H1 (cell line): Measurements from ENCODE around the gene ITGB4. TPM values are rescaled to one million over a fixed set of nuclear protein-coding genes. Genes with fewer than 3 reads are reported as not detected.
A peak's percentile ranks its signal among the peaks of the same experiment; 100 is the strongest.

Experiments used
- CTCF ChIA-PET: fragments of 300-600 bp; sonication (Branson Sonifier 250); formaldehyde crosslinking; loops from one replicate; lab custom pipeline; 2021; ENCODE audit not compliant: partially characterized antibody; lab: Charles Lee
- POLR2A ChIA-PET: fragments of 300-600 bp; sonication (Branson Sonifier 250); formaldehyde crosslinking; loops from one replicate; lab custom pipeline; 2021; ENCODE audit warnings: inconsistent platforms; ENCODE audit not compliant: partially characterized antibody; lab: Charles Lee
- DNase-seq, 2 experiments: peaks; one replicate each; pipeline versions ENCODE4 v3.0.0 to v3.0.0-alpha.2; 2010 to 2022; ENCODE audit warnings: low spot score in 2 of 2, low read depth in 1 of 2, mixed read lengths in 1 of 2
- FAIRE-seq: peaks from 2 replicates; lab custom pipeline; 2011; peaks lifted over from hg19 to GRCh38; lab: Jason Lieb, UNC
- H2AFZ ChIP-seq: 2 replicates; pipeline ENCODE4 v1.8.1; 2012; ENCODE audit warnings: low read length, inconsistent platforms
- H2AK5ac ChIP-seq: 2 replicates; pipeline ENCODE4 v1.6.1; 2013; ENCODE audit warnings: low read depth, low read length
- H2BK120ac ChIP-seq: replicated peaks from 2 replicates; pipeline ENCODE3; 2013; ENCODE audit warnings: low read depth, low read length, inconsistent platforms
- H2BK12ac ChIP-seq: 2 replicates; pipeline ENCODE4 v1.6.1; 2013; ENCODE audit warnings: low read depth, low read length
- H2BK15ac ChIP-seq: 2 replicates; pipeline ENCODE4 v1.6.1; 2013; ENCODE audit warnings: low read length
- H2BK20ac ChIP-seq: 2 replicates; pipeline ENCODE4 v1.6.1; 2013; ENCODE audit warnings: low read length
- H2BK5ac ChIP-seq: 2 replicates; pipeline ENCODE4 v1.6.1; 2013; ENCODE audit warnings: low read depth, low read length
- H3K14ac ChIP-seq: 2 replicates; pipeline ENCODE4 v1.6.1; 2013; ENCODE audit warnings: inconsistent platforms; ENCODE audit not compliant: insufficient read length
- H3K18ac ChIP-seq: 2 replicates; pipeline ENCODE4 v1.6.1; 2013; ENCODE audit warnings: low read length; ENCODE audit errors: extremely low read depth
- H3K23ac ChIP-seq: 2 replicates; pipeline ENCODE4 v1.6.1; 2013; ENCODE audit warnings: inconsistent platforms; ENCODE audit not compliant: insufficient read length
- H3K23me2 ChIP-seq: 2 replicates; pipeline ENCODE4 v1.6.1; 2013; ENCODE audit warnings: low read depth, low read length
- H3K27ac ChIP-seq: 2 replicates; pipeline ENCODE4 v1.6.1; 2011; ENCODE audit warnings: low read depth, low read length, inconsistent platforms
- H3K27me3 ChIP-seq, 4 experiments: replicated peaks in 1 of 4; 1 replicate in 1 of 4; 2 replicates in 3 of 4; pipeline versions ENCODE4 v1.6.1 to v1.8.1; 2011 to 2013; ENCODE audit warnings: low read length in 3 of 4, mild to moderate bottlenecking in 3 of 4, inconsistent platforms in 2 of 4, mixed read lengths in 2 of 4, moderate library complexity in 1 of 4; ENCODE audit not compliant: control insufficient read depth in 3 of 4, insufficient read depth in 3 of 4; ENCODE audit errors: extremely low read depth in 1 of 4
- H3K36me3 ChIP-seq, 4 experiments: 2 replicates each; pipeline versions ENCODE4 v1.6.1 to v1.8.1; 2011 to 2013; ENCODE audit warnings: mild to moderate bottlenecking in 4 of 4, low read length in 3 of 4, moderate library complexity in 2 of 4, control low read depth in 1 of 4, inconsistent platforms in 1 of 4; ENCODE audit not compliant: insufficient read depth in 4 of 4, control insufficient read depth in 2 of 4
- H3K4ac ChIP-seq: replicated peaks from 2 replicates; pipeline ENCODE3; 2013; ENCODE audit warnings: low read length, low read depth, mixed read lengths, inconsistent platforms; ENCODE audit not compliant: insufficient read length
- H3K4me1 ChIP-seq, 4 experiments: replicated peaks in 1 of 4; 1 replicate in 1 of 4; 2 replicates in 3 of 4; pipeline versions ENCODE4 v1.6.1 to v1.8.1; 2011 to 2013; ENCODE audit warnings: low read length in 3 of 4, inconsistent platforms in 2 of 4, mixed read lengths in 1 of 4; ENCODE audit not compliant: insufficient read depth in 4 of 4, control insufficient read depth in 3 of 4
- H3K4me2 ChIP-seq, 2 experiments: 2 replicates each; pipeline versions ENCODE4 v1.6.1 to v1.8.1; 2011 to 2013; ENCODE audit warnings: low read depth in 2 of 2, low read length in 2 of 2, control low read depth in 1 of 2, inconsistent platforms in 1 of 2, mild to moderate bottlenecking in 1 of 2; ENCODE audit not compliant: insufficient read depth in 1 of 2
- H3K4me3 ChIP-seq, 4 experiments: fragments of 200-600, 300-600 bp in 1 of 4; sonication (generic), shearing (Covaris generic), sonication (Bioruptor Twin) in 1 of 4; 2 replicates each; pipeline versions ENCODE4 v1.5.1 to v1.8.1; 2011 to 2016; ENCODE audit warnings: low read length in 4 of 4, low read depth in 3 of 4, control low read depth in 2 of 4, inconsistent platforms in 2 of 4, mild to moderate bottlenecking in 2 of 4, mixed read lengths in 1 of 4, moderate library complexity in 1 of 4; ENCODE audit not compliant: insufficient read depth in 2 of 4; ENCODE audit errors: extremely low read depth in 1 of 4
- H3K56ac ChIP-seq: replicated peaks from 2 replicates; pipeline ENCODE3; 2013; ENCODE audit warnings: low read depth, mild to moderate bottlenecking, mixed read lengths, low read length, inconsistent platforms; ENCODE audit not compliant: insufficient read length
- H3K79me1 ChIP-seq: 2 replicates; pipeline ENCODE4 v1.6.1; 2013; ENCODE audit warnings: low read depth, low read length, control low read depth
- H3K79me2 ChIP-seq, 2 experiments: 2 replicates each; pipeline versions ENCODE4 v1.6.1 to v1.8.1; 2012 to 2013; ENCODE audit warnings: low read length in 2 of 2, mild to moderate bottlenecking in 2 of 2, inconsistent platforms in 1 of 2; ENCODE audit not compliant: insufficient read depth in 2 of 2, control insufficient read depth in 1 of 2
- H3K9ac ChIP-seq, 4 experiments: replicated peaks in 1 of 4; 1 replicate in 1 of 4; 2 replicates in 3 of 4; pipeline versions ENCODE4 v1.6.1 to v1.8.1; 2011 to 2013; ENCODE audit warnings: low read depth in 3 of 4, low read length in 3 of 4, control low read depth in 2 of 4, mild to moderate bottlenecking in 2 of 4, moderate library complexity in 2 of 4, inconsistent platforms in 1 of 4; ENCODE audit errors: extremely low read depth in 1 of 4
- H3K9me3 ChIP-seq, 2 experiments: 2 replicates each; pipeline versions ENCODE4 v1.6.1 to v1.8.1; 2012 to 2013; ENCODE audit warnings: mild to moderate bottlenecking in 2 of 2, moderate library complexity in 2 of 2, control low read depth in 1 of 2, inconsistent platforms in 1 of 2, low read depth in 1 of 2, low read length in 1 of 2, mixed read lengths in 1 of 2; ENCODE audit not compliant: insufficient read depth in 2 of 2
- H4K20me1 ChIP-seq, 2 experiments: replicated peaks in 1 of 2; 2 replicates each; pipeline versions ENCODE3 to v1.8.1; 2011 to 2013; ENCODE audit warnings: inconsistent platforms in 2 of 2, low read length in 2 of 2, mild to moderate bottlenecking in 1 of 2; ENCODE audit not compliant: insufficient read depth in 2 of 2, control insufficient read depth in 1 of 2
- H4K5ac ChIP-seq: 2 replicates; pipeline ENCODE4 v1.6.1; 2013; ENCODE audit warnings: low read length, low read depth, mixed read lengths, inconsistent platforms; ENCODE audit not compliant: insufficient read length
- H4K8ac ChIP-seq: 2 replicates; pipeline ENCODE4 v1.8.0; 2013; ENCODE audit warnings: mild to moderate bottlenecking, moderate library complexity, low read length, inconsistent platforms; ENCODE audit not compliant: insufficient read depth; ENCODE audit errors: extremely low read depth
- H4K91ac ChIP-seq: replicated peaks from 2 replicates; pipeline ENCODE3; 2013; ENCODE audit warnings: low read length, mixed read lengths, inconsistent platforms; ENCODE audit not compliant: insufficient read length
- CEBPB ChIP-seq: IDR thresholded peaks from 2 replicates; pipeline ENCODE4 v1.6.1; 2012; ENCODE audit warnings: low read depth, low read length
- EGR1 ChIP-seq: IDR thresholded peaks from 2 replicates; pipeline ENCODE4 v1.6.1; 2011; ENCODE audit warnings: low read depth, low read length, borderline replicate concordance
- HDAC6 ChIP-seq: IDR thresholded peaks from one replicate; pipeline ENCODE4 v1.7.1; 2012; ENCODE audit warnings: low read depth, mild to moderate bottlenecking, inconsistent platforms, low read length, moderate library complexity
- NRF1 ChIP-seq: IDR thresholded peaks from 2 replicates; pipeline ENCODE4 v1.6.1; 2011; ENCODE audit warnings: mild to moderate bottlenecking, low read depth, low read length, improper control_type of control experiment
- RNF2 ChIP-seq: fragments of 200-900, 300-1000 bp; sonication (generic); IDR thresholded peaks from 2 replicates; pipeline ENCODE4 v1.7.1; 2016; ENCODE audit warnings: borderline replicate concordance, low read depth, mild to moderate bottlenecking, antibody characterized with exemption, low read length; ENCODE audit not compliant: poor library complexity, severe bottlenecking; ENCODE audit errors: missing control alignments
- SIN3A ChIP-seq, 2 experiments: IDR thresholded peaks in 1 of 2; conservative IDR thresholded peaks in 1 of 2; 2 replicates each; pipeline ENCODE4 v1.6.1; 2011 to 2012; ENCODE audit warnings: low read length in 2 of 2, improper control_type of control experiment in 1 of 2, low read depth in 1 of 2, mild to moderate bottlenecking in 1 of 2
- SP1 ChIP-seq: IDR thresholded peaks from 2 replicates; pipeline ENCODE4 v1.6.1; 2011; ENCODE audit warnings: low read depth, low read length
- ZNF274 ChIP-seq: IDR thresholded peaks from 2 replicates; pipeline ENCODE4 v1.7.0; 2012; ENCODE audit warnings: low read length, borderline replicate concordance; ENCODE audit errors: extremely low read depth
- WGBS, 2 experiments: shearing (Covaris generic) in 1 of 2; methylation state at CpG; one replicate each; pipeline versions ENCODE4 v1.1.6 to v1.1.7; 2013 to 2015; ENCODE audit warnings: low lambda C conversion rate in 2 of 2, mixed read lengths in 2 of 2, inconsistent platforms in 1 of 2, low coverage in 1 of 2, missing lambda C conversion rate in 1 of 2; ENCODE audit not compliant: insufficient replicate concordance in 2 of 2, insufficient coverage in 1 of 2, insufficient read length in 1 of 2; ENCODE audit errors: extremely low coverage in 1 of 2, missing lambda C conversion rate in 1 of 2; 5-methylcytosine and 5-hydroxymethylcytosine counted together
- polyA plus RNA-seq, 7 experiments: library from polyadenylated mRNA; depleted of rRNA in 3 of 7; stranded (reverse) in 5 of 7; unstranded in 2 of 7; fragments of >200 nt in 5 of 7; fragments of 200-250 nt in 2 of 7; gene quantifications; 1 replicate in 5 of 7; 2 replicates in 1 of 7; 4 replicates in 1 of 7; pipeline versions ENCODE4 v1.2.1 to v1.2.3, GENCODE V29; 2011 to 2013; ENCODE audit warnings: missing spikeins in 2 of 7, mixed read lengths in 2 of 7
- total RNA-seq: library from RNA; stranded (reverse); fragmentation: NEBNext Ultra II Directional; extraction: Animal tissue kit (Norgen Biotek cat#: 25700); gene quantifications from 2 replicates; pipeline ENCODE4 v1.2.1, GENCODE V29; 2021
- TF ChIP-seq, protein P1 (sequence below), 3 experiments: IDR thresholded peaks; 1 replicate in 2 of 3; 2 replicates in 1 of 3; pipeline versions ENCODE4 v1.5.1 to v1.6.1; 2011; ENCODE audit warnings: low read length in 3 of 3, mild to moderate bottlenecking in 3 of 3, inconsistent platforms in 2 of 3, low read depth in 1 of 3, moderate library complexity in 1 of 3; ENCODE audit not compliant: insufficient read depth in 1 of 3; ENCODE audit errors: control extremely low read depth in 1 of 3

ITGB4 gene
- total and polyA plus RNA-seq, 2 of the 8 experiments (the other 6 are each of a cell fraction or from before 2014, with no cell fraction given) = 5.2 to 5.6 TPM

DNA sequence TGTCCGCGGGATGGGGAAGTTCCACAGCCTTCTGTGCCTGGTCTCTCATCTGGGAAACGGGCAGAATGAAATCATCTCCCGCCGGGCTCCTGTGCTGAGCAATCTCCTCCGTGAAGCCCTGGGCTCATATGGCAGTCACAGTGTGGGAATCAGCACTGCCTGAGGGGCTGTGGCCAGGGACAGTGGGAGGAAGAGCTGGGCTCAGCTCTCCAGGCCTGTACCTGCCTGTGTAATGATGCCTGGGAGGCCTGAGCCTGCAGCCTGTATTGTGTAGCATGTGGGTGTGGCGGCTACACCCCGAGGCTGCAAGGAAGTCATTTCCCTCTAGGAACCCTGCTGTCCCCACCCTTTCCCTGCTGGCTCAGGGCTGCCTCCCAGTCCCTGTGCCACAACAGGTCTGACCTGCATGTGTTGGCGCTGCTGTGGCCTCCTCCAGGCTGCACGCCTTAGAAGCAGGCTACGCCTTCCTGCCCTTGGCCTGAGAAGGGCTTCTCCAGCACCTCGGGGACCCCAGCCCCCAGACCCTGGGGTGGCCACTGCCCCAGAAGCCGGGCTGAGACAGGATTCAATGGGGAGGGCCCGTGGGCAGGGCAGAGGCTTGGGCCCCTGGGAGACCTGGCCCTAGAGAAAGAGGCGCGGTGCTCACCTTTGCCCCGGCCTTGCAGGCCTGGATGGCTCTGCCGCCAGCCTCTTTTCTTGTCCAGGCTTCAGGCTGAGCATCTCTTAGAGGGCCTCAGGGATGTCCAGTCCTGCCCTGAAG, 2.1 kb downstream of the ITGB4 start:
- POLR2A ChIA-PET = interaction anchor here (1.1 to 1.7 kb wide), 4 partner anchors 30 to 57 kb away, joined by 3 to 6 read pairs (median 3); no protein-coding TSS in a partner anchor
- no peak overlapping the region for H3K9ac ChIP-seq
- H4K91ac ChIP-seq = no peak overlapping the region
- no peaks in the 10 kb centered on the region for H3K9me3 ChIP-seq
- no peak overlapping the region for H4K5ac ChIP-seq
- 0 out of 2 replicates have a peak overlapping the region, but pooled peaks have one; percentile 16 for H4K8ac ChIP-seq
- H3K23me2 ChIP-seq = peaks cover 11% of the 10 kb centered on the region; the same call in 1 of the 2 replicates
- H3K36me3 ChIP-seq = no peaks in the 10 kb centered on the region
- no peak overlapping the region for H2BK20ac ChIP-seq
- DNase-seq = no peak
- FAIRE-seq = no peak
- H3K4me1 ChIP-seq = peaks cover 0 to 8% (median 4%) of the 10 kb centered on the region in 4 experiments; a peak in 4 of 7 replicates
- no peak overlapping the region for H3K18ac ChIP-seq
- no peak overlapping the region for H2BK120ac ChIP-seq
- 94% methylated on average over 17 of the region's 18 CpGs; no CpG with 5 or more reads in 1 of the 2 experiments for WGBS, 2 experiments
- no peak overlapping the region for H3K27ac ChIP-seq
- no peak overlapping the region for H3K4me3 ChIP-seq
- H3K14ac ChIP-seq = no peak overlapping the region
- H3K56ac ChIP-seq = no peak overlapping the region
- CTCF ChIA-PET = interaction anchor here (0.7 to 5.6 kb wide), 7 partner anchors 13 to 618 kb away, joined by 3 to 64 read pairs (median 5); partner anchors contain the start of gene SMIM5
- H2AK5ac ChIP-seq = no peak overlapping the region
- no peak overlapping the region for H2AFZ ChIP-seq
- no peak overlapping the region for H2BK15ac ChIP-seq
- H3K79me2 ChIP-seq = no peaks in the 10 kb centered on the region
- no peak overlapping the region for H3K23ac ChIP-seq
- no peak overlapping the region for H3K4me2 ChIP-seq
- peaks cover 0 to 2% of the 10 kb centered on the region in 2 experiments for H4K20me1 ChIP-seq
- H3K79me1 ChIP-seq = no peaks in the 10 kb centered on the region
- H2BK12ac ChIP-seq = no peak overlapping the region
- H2BK5ac ChIP-seq = no peak overlapping the region
- peaks cover 4 to 29% (median 17%) of the 10 kb centered on the region in 4 experiments; a peak in 6 of 7 replicates for H3K27me3 ChIP-seq
- H3K4ac ChIP-seq = peak overlapping the region; percentile 59
- TF ChIP-seq, protein P1, sequence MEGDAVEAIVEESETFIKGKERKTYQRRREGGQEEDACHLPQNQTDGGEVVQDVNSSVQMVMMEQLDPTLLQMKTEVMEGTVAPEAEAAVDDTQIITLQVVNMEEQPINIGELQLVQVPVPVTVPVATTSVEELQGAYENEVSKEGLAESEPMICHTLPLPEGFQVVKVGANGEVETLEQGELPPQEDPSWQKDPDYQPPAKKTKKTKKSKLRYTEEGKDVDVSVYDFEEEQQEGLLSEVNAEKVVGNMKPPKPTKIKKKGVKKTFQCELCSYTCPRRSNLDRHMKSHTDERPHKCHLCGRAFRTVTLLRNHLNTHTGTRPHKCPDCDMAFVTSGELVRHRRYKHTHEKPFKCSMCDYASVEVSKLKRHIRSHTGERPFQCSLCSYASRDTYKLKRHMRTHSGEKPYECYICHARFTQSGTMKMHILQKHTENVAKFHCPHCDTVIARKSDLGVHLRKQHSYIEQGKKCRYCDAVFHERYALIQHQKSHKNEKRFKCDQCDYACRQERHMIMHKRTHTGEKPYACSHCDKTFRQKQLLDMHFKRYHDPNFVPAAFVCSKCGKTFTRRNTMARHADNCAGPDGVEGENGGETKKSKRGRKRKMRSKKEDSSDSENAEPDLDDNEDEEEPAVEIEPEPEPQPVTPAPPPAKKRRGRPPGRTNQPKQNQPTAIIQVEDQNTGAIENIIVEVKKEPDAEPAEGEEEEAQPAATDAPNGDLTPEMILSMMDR (IDR thresholded peaks at IDR 0.05; ENCODE audit: control extremely low read depth in 1 of 3, insufficient read depth in 1 of 3, low read depth in 1 of 3, low read length in 3 of 3) = no peak
- TF ChIP-seq HDAC6 (no peak), RNF2 (no peak), NRF1 (no peak), SIN3A (conservative IDR thresholded peaks at IDR 0.05 in 1 of 2, IDR thresholded peaks at IDR 0.05 in 1 of 2; ENCODE audit: low read depth in 1 of 2, low read length in 2 of 2) (no peak), CEBPB (no peak), ZNF274 (no peak), SP1 (no peak), EGR1 (no peak)
